ENCODE data around the gene CD9.

GRCh38 chr12:6254491-6254890, 54.3 kb downstream of the CD9 start:
- TF ChIP-seq, protein P1, sequence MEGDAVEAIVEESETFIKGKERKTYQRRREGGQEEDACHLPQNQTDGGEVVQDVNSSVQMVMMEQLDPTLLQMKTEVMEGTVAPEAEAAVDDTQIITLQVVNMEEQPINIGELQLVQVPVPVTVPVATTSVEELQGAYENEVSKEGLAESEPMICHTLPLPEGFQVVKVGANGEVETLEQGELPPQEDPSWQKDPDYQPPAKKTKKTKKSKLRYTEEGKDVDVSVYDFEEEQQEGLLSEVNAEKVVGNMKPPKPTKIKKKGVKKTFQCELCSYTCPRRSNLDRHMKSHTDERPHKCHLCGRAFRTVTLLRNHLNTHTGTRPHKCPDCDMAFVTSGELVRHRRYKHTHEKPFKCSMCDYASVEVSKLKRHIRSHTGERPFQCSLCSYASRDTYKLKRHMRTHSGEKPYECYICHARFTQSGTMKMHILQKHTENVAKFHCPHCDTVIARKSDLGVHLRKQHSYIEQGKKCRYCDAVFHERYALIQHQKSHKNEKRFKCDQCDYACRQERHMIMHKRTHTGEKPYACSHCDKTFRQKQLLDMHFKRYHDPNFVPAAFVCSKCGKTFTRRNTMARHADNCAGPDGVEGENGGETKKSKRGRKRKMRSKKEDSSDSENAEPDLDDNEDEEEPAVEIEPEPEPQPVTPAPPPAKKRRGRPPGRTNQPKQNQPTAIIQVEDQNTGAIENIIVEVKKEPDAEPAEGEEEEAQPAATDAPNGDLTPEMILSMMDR (IDR thresholded peaks at IDR 0.05) = no peak
- TF ChIP-seq POLR2A (IDR thresholded peaks at IDR 0.05) = no peak
